Occipital lobe (tissue), 2 donors: ENCODE data around the gene DLEU7. TPM values are rescaled to one million over a fixed set of nuclear protein-coding genes. Genes with fewer than 3 reads are reported as not detected.

ENCODE experiments used
- DNase-seq: peaks from one replicate; lab custom pipeline; 2025; lab: John Stamatoyannopoulos, UW
- total RNA-seq: library from RNA; depleted of rRNA; stranded (reverse); fragments of >200 nt; gene quantifications from one replicate; pipeline ENCODE4 v1.2.3, GENCODE V29; 2014

DLEU7 gene
- total RNA-seq, 1 donor from 2014 or later = 24.0 TPM

DNA sequence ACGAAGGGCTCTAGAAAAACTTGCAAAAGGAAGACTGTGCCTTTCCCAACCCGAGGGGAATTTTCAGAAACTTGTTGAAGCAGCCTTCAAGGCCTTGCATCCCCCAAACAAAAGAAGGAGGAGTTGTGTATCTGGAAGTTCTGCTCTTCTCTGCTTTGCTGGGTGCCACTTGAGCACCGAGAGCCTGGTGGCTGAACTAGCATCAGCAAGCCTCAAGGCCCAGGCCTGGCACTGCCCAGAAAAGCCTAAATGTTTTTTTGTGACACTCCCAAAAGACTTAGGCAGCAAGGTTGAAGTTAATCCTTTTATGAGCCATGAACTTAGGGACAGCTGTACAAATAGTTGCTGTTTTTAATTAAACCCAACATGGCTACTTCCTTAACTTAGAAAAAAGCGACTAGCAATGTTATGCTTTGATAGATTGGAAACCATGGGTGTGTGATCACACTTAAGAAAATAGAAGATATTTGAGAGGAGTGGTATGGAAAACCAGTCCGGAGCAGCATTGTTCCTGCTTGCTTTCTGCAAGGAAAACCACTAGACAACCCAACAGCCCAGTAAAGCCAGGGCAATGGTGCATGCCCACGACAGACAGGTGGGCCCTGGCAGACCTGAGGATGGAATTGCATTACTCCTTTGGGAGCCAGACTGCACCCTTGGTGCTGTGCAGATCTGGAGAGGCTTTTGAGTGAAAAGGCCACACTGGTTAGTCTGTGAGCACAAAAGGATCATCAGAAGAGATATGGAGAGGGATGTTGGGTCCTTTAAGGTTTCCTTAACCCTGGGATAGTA is 788 bp upstream of the DLEU7 start:
- DNase-seq = no peak

DNA sequence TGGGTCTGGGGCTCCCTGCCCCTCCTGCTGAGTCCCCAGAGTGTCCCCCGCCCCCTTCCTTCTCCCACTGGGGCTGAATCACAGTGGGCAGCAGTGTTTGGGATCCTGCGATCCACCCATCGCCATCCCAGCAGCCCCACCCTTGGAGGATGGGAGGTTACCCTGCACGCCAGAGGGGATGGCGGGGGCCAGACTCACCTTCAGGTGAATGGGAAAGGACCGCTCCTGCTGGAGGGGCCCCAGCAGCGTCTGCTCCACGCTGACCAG is 569 bp downstream of the DLEU7 start:
- DNase-seq = no peak

DNA sequence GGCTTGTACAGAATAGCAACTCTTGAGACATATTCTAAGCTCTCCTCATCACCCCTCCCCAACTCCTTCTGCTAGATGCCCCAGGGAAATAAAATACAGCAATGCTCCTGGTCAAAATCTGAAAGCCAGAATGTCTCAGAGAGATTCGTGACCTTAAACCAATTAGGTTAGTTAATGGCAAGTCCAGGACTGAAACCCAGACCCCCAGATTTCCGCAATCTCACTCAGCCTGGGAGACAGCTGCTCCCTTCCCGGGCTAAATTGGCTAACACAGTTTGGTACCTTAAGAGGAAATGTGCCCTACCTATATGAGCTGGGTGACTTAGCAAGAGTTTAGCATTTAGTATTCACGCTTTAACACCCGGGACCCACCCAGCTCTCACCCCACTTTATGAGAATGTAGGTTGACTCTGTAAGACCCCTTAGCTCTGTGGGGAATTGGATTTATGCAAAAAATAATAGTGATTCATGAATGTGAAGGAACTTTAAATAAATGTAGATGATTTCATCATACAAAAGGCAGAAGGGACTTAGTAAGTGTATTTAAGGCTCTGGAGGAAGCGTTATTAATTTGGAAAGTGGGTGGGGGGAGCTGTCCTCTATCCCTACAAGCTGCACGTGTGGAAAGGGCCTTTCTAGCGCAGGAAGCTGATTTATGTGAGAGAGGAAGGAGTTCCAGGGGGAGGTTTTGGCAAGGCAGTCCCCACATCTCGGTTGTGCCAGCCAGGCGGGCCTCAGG is 1.1 kb downstream of the DLEU7 start:
- no peak for DNase-seq

DNA sequence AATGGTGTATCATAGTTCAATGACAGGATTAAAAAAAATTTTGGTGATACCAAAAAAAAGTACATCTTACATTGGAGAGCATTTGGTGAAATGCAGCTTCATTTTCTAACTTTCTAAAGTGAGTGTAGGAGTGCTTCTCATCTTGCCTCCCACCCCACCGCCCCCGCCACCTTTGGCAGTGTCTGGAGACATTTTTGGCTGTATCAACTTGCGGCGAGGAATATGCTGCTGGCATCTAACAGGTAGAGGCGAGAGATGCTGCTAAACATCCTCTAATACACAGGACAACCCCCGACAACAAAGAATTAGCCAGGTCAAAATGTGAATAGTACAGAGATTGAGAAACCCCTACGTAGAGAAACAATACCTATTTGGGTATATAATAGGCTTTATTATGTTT is 1.7 kb downstream of the DLEU7 start:
- DNase-seq = no peak

DNA sequence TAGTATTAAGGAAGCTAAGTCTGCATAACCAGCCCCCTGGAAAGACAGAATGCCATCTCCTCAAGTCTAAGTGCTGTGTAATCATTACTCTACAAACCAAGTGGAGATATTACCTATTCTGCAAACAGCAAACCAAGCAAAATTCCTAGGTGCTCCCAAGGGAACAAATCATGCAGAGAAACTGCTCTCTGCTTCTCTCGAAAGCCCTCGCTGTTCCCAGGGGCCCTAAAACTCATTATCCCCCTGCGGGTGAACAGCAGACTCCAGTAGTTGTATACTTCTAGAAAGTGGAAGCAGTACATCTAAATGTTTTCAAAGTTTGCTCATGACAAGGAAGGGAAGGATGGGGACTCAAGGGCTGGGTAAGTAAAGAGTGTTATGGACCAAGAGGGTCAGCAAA is 3.2 kb downstream of the DLEU7 start:
- DNase-seq = no peak

DNA sequence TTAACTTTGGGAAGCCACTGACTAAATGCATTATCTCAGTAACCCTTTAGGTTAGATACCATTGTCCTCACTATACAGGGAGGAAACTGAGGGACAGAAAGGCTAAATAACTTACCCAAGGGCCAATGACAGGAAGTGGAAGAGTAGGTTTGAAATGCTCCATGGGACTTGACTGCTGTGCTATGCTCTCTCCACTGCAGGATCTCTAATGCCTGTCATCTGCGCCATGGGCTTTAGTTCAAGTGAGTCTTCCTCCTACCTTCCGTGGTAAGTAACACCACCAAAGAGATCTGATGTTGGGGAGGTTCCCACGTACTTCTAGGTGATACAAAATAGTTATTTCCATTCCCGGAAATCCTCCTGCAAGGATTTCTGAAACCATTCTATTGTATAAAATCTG is 3.7 kb downstream of the DLEU7 start:
- no peak for DNase-seq

DNA sequence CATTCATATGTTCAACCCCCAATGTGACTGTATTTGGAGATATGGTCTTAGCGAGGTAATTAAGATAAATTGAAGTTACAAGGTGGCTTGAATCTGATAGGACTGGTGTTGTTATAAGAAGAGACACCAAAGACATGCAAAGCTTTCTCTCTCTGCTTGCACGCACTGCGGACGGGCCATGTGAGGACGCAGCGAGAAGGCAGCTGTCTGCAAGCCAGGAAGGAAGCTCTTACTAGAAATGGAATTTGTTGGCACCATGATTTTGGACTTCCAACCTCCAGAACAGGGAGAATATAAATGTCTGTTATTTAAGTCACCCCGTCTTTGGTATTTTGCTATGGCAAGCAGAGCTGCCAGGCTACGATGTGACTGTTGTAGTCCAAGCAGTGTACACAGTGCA is 4.8 kb downstream of the DLEU7 start:
- DNase-seq = no peak

DNA sequence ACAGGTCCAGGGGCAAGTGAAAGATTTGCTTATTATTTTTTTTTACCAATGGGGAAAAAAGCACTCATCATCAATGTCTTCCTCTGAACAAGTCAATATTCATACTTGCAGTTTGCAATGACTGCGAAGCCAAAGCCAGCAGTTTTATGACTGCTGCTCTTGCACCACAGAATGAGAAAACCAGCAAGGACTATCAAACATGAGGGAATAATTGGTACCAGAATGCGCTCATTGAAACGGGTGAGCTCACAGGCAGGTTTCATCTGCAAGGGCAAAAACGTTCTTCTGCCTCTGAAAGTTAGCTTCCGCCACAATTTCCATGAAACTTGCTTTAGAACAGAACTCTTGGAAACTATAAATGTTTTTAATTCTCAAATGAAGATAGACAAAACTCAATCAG is 5.5 kb downstream of the DLEU7 start:
- DNase-seq = no peak

DNA sequence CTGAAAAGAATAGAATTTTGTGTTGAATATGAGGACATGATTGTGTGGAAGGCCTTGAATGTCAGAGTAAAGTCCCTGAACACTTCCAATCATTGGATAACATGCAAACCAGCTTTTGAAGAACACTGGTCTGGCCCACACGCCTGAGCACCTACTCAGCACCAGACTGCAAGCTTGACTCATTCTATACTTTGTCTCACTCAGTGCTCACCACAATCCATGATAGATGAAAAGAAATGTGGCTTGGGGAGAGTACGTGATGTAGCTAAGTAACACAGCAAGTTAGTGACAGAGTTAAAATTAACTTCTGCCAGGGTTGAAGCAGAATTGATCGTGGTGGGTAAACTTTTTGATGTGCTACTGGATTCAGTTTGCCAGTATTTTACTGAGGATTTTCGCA is 12.0 kb downstream of the DLEU7 start:
- DNase-seq = no peak

DNA sequence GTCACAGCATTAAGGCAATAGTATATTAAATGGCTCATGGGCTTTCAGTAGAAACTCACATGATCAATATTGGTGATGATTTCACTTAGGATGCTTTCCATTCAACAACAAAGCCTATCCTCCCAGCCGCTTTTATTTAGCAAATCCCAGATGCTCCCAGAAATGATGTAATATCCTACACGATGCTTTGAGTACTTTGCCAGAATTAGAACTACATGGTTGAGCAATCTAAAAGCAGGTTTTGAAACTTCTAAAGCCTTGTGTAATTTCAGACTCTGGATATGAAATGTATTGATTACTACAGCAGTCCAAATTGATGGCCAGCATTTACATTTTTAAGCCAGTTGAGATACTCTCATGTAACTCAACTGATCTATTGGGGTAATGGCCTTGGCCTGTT is 13.6 kb downstream of the DLEU7 start:
- no peak for DNase-seq

DNA sequence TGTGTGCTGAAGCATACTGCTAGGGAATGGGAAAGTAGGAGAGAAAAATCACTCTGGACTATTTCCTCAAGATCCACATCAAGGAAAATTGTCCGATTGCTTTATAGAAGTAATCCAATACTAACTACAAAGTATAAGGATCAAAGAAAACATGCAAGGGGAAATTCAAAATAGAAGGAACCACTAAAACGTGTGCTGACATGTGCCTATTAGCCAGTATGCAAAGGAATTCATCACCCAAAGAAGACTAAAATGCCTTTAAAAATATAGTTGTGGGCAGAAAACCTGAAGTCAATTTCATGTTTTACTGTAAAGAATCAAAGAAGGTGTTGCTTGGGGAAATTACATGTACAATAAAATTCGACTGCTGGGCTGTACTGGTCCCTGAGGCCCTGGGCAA is 14.3 kb downstream of the DLEU7 start:
- no peak for DNase-seq

DNA sequence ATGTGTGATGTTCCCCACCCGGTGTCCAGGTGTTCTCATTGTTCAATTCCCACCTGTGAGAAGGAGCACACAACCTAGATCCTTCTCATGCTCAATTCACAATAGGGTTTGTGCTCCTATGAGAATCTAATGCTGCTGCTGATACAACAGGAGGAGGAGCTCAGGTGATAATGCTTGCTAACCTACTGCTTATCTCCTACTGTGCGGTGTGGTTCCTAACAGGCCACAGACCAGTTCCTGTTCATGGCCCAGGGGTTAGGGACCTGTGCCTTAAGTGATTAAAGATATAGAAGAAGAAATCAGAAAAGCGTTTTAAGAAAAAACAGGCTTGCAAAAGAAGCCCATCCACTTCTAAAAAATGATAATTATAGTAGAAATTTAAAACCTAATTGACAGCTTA is 17.5 kb downstream of the DLEU7 start:
- DNase-seq = no peak

DNA sequence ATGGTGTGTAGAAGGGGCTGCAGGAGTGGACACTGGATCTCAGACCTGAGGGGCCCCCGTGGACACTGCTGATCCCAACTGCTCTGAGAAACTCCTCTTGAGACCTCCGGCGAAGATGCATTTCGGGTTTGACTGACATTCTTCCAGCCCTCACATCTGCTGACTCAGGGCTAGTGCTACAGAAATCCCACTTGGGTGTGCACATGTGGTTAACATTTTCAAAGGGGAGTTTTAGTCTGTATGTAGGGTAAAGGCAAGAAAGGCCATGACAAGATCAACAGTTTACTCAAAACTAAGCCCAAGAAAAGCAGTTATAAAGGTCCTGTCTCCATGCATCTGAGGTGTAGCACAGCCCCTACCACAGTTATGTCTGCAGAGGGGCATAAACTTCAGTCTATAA is 31.2 kb downstream of the DLEU7 start:
- DNase-seq = no peak

DNA sequence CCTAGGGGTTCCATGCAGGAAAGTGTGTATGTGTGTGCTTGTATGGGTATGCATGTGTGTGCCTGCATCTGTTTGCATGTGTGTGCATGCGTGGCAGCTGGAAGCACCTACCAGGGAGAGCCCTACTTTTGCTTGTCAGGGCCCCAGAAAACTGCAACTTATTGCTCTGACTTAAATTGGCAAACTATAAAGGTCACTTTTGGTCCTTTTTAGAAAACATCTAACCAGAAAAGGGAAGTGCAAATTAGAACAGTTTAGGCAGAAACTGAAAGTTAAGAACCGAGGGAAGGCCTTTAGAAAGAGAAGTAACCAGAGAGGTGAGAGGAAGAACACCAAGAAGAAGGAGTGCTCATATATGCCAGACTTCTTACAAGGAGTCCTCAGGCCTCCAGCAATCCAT is 32.5 kb downstream of the DLEU7 start:
- no peak for DNase-seq

DNA sequence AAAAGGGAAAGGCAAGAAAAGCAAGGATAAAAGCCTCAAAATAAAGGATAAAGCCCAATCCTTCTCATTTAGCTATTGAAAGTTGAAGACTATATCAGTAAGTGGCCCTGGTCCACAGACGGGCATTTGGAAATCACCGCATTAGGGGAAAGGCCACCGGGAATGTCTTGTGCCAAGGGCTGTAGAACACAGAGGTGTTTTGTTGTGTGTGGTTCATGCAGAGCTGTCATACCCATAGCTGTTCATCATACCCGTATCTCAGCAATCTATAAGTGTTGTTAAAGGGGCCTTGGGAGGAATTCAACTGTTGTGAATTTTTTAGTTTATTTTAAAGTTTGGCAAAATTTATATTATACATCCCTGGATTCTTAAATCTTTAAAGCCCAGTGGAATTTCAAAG is 33.0 kb downstream of the DLEU7 start:
- no peak for DNase-seq

DNA sequence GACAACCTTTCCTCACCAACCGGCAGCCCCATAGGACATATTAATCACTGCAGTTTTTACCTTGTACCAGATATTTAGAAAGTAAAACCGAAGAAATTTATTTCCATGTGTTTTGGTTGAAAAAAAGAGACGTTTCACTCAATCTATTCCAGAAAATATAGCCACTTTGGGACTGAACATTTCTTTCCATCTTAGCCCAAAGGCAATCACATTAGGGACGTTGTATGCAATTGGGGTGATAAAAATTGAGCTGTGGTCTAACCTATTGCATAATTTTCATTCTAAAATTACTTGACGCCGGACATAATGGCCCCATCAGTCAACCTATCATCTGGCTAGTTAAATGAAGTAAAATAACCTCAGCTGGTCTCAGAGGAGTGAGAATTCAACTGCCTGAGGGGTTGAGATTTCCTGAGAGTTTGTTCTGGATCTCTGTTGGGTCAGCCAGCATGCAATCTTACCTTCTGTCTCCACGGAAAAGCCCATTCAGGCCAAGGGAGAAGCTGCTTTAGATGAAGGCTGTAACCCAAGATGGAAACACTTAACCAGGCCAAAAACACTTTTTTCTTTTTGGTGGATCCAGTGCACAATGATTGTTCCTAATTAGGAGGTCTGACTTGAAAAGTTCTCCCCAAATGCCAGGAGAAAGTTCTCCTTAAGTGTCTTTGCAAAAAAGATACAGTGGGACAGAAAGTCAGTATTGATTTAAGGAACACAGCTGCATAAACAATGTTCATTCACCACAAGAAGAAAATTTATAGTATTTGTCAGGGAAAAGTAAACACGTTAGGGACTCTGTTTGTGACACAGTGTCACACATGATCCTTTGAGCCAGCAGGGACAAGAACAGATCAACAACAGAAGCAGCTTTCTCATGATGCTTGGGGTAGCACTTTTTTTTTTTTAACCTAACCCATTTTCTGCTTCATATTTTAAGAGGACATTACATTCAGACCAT is 34.1 kb downstream of the DLEU7 start:
- DNase-seq = no peak

DNA sequence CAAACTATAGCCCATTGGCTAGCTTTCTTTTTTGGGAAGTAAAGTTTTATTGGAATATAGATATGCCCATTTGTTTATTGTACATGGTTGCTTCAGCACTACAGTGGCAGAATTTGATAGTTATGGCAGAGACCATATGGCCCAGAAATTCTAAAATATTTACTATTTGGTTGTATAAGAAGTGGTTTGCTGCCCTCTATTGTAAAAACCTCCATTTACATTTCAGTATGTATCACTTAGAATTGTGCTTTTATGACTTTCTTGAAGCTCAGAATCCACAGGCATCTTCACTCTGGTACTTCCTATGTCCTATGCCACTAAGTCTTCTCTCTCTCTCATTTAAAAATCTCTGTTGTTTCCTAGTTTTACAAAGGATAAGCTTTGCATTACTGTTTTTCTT is 37.7 kb downstream of the DLEU7 start:
- no peak for DNase-seq

DNA sequence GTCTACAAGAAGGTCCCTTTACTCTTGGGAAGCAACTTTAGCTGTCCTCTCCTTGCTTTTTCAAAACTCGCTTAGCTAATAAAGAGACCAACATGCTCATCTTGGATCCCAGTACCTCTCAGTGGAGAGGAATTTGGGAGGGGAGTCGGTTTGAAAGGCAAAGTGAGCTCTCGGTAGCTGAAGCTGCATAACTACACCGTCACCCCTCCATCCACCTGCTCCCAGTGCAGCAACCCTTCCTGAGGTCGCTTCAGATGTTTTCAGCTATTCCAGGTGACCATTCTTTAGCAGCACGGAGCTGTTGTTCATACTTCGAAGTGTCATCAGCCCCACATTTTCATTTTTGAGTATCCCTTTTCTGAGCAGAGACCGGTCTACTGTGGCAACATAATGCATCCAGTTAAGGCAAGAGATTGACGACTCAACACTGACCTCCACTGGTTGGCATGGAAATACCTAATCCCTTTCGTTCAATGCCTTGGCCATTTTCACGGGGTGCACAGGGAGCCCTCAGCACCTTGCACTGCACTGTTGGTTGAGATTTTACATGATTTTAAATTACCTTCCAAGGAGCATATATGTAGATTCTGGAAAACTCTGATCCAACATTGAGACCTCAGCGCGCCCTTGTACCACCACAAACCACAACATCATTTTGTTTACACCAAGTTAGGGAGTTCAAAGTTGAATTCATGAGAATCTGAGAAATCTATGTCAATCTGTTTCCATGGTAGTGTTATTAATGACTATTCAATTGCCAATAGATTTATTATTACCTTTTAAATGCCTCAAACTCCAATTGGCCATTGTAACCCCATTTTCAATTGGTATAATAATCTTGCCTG is 42.2 kb downstream of the DLEU7 start:
- peak; percentile 13 for DNase-seq

DNA sequence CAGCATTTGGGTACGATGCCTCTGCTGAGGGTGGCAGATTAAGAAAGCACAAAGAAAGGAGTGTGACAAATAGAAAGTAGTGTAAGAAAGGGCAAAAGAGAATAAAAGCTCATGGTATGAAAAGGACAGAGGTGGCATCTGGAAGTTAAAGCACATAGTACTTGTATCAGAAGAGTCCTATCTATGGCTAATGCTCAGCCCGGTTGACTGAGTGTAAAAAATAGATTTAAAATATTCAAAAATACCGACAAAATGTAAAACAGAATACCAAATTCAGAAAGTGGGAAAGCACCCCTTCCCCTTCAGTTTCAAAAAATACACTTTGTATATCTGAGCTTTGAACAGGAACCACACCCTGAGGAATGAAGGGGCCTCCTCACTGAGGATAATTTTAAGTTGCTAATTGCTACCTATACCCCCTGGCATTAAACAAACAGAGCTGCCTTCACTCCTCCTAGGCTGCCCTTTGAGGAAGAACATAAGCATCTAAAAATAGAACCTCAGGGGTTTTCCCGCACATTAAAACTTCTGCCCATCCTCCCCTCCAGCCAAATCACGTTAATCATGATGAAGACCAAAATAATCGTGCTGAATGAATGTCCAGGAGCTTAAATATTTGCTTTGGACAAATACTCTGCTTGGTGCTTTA is 43.3 kb downstream of the DLEU7 start:
- DNase-seq = no peak

DNA sequence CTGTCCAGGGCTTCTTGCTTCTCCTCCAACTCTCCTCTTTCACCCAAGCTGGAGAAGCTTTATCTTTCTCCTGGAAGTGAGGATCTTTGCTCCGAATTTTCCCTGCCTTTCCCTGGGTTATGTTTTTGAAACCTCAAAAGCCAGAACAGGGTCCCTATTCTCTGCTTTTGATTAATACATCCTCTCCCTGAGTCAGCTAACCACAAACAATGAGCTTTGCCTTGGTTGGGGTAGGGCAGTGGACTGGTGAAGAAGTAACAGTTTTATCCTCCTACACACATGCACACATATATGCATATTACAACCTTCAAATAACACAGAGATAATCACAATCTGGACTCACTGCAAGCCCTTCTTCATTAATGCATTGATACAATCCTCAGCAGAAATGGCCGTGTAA is 44.6 kb downstream of the DLEU7 start:
- DNase-seq = no peak

DNA sequence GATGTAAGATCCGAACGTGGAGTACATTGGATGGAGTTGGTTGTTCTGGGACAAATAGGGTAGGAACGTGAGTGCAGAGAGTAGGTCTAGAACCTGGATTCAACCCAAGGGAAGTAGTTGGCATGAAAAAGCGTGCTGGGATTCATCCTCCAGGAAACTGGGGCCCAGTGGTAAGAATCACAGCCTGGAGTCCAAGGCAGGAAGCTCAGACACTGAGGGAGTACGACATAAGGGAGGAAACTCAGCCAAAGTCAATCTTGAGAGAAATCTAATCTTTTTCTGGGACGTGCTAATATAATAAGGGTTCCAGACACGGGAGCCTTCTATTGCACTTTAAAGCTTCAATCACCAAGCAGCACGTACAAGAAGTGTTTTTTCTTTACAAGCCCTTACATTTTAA is 46.4 kb downstream of the DLEU7 start:
- no peak for DNase-seq
